Measurements from ENCODE around the gene PHACTR1. TPM values are rescaled to one million over a fixed set of nuclear protein-coding genes. Genes with fewer than 3 reads are reported as not detected.

PHACTR1 gene
- total RNA-seq = 1.5 and 2.3 TPM in 2 replicates

DNA sequence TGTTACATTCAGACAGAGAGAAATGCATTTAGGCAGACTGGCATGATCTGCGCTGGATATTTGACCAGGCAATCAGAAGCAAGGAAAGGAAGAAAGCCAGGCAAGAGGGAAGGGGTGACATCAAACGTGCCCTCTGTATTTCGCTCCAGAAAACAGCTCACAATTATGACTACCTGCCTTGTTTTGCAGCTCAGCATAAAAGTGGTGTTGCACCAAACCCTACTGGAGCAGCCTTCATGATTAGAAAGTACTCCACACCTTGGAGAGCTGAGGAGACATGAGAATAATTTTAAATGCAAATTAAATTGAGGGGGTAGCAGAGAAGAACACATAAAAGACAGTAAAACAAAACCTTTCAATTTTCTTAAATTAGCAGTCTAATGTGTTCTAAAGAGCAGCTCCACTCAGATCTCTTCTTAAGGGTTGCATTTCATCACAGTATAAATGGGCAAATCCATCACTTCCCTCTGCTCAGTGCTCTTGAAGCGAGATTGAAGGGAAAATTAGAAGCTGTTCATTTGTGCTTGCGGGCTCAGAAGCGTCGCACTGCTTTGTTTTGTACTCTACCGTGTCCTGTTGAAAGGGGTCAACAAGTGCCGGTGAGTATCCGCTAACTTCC, at the start of gene PHACTR1:
Gene PHACTR1 (plus strand): TSS at position 470 of the 619 bp plus-strand sequence.

DNA sequence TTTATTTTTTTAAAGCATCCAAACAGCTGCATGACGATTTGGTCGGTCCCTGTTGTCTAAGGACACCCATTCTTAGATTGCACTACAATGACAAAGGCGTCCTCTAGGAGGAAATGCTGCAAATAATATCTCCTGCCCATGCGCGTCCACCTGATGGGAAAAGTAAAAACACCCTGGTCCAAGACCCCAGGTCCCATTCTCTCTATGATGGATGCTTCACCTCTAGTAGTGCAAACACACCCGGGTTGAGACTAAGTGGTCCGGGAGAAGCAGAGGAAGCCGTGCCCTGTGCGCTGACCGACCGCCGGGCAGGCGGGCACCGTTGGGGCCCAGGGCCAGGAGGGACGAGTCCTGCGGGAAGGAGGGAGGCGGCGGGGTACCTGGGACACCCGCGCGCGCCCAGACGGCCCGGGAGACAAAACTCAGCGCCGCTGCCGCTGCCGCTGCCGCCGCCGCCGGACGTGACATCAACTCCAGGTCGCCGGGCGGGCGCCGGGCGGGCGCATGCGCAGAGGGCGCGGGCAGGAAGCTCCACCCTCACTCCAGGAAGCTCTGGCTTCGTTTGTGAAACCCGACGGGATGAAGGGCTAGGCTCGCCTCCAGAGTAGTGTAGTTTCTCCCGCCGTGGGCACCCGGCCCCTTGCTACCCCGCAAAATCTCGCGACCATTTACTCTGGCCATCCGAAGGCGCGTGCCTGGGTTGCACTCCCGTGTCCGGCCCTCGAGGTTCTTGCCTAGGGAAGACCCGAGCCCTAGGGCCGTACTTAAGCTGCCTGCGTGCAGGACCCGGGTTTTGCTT, 611.7 kb downstream of the PHACTR1 start, which contains the start of gene TBC1D7:
Gene TBC1D7 (minus strand): TSS at position 462 of the 799 bp plus-strand sequence. CDS start 1,639 bp downstream, outside the sequence.

